ENCODE measurements around the gene F12. TPM values are rescaled to one million over a fixed set of nuclear protein-coding genes. Genes with fewer than 3 reads are reported as not detected.

The F12 gene
- total and polyA plus RNA-seq, 2 donors (not counting 1 experiment from before 2014, with no cell fraction given): 0.10 to 0.50 TPM

GRCh38 chr5:177414481-177414880 is 5.1 kb upstream of the F12 start:
- DNase-seq (ENCODE audit: low read depth in 2 of 2): no peak
- H3K79me2 ChIP-seq (ENCODE audit: control insufficient read depth, insufficient read depth, low read length): no peaks in the 10 kb centered on the region
- H3K4me2 ChIP-seq (ENCODE audit: extremely low read depth, insufficient read depth, low read length): no peak overlapping the region
- H3K9ac ChIP-seq (ENCODE audit: insufficient read depth, low read length): no peak overlapping the region
- no peak overlapping the region for H2AFZ ChIP-seq (ENCODE audit: low read length)
- no peaks in the 10 kb centered on the region for H3K9me3 ChIP-seq (ENCODE audit: control insufficient read depth, insufficient read depth, low read depth, low read length)
- H3K36me3 ChIP-seq (ENCODE audit: control insufficient read depth, insufficient read depth, low read length): no peaks in the 10 kb centered on the region
- peaks cover 5% of the 10 kb centered on the region for H3K27me3 ChIP-seq (ENCODE audit: control insufficient read depth, insufficient read depth, low read length)
- no peaks in the 10 kb centered on the region for H3K4me1 ChIP-seq (ENCODE audit: control insufficient read depth, extremely low read depth, insufficient read depth, low read length)
- TF ChIP-seq EZH2 (IDR thresholded peaks at IDR 0.05; ENCODE audit: low read length, missing control alignments): no peak
- no peak for TF ChIP-seq CTCF (conservative IDR thresholded peaks at IDR 0.05 in 1 of 2, IDR thresholded peaks at IDR 0.05 in 1 of 2; ENCODE audit: low read depth in 1 of 2, low read length in 2 of 2)
- H4K20me1 ChIP-seq (ENCODE audit: control insufficient read depth, extremely low read depth, insufficient read depth, low read length): no peaks in the 10 kb centered on the region
- no peak overlapping the region for H3K4me3 ChIP-seq (replicated peaks in 1 of 4; ENCODE audit: control extremely low read depth in 1 of 4, insufficient read depth in 1 of 4, low read depth in 3 of 4, low read length in 4 of 4)
- no peak overlapping the region for H3K27ac ChIP-seq (ENCODE audit: insufficient read depth, low read length)

GRCh38 chr5:177412603-177413233 is 3.4 kb upstream of the F12 start:
- no peak overlapping the region for H3K27ac ChIP-seq (ENCODE audit: insufficient read depth, low read length)
- no peaks in the 10 kb centered on the region for H3K79me2 ChIP-seq (ENCODE audit: control insufficient read depth, insufficient read depth, low read length)
- no peaks in the 10 kb centered on the region for H4K20me1 ChIP-seq (ENCODE audit: control insufficient read depth, extremely low read depth, insufficient read depth, low read length)
- no peaks in the 10 kb centered on the region for H3K9me3 ChIP-seq (ENCODE audit: control insufficient read depth, insufficient read depth, low read depth, low read length)
- H3K36me3 ChIP-seq (ENCODE audit: control insufficient read depth, insufficient read depth, low read length): no peaks in the 10 kb centered on the region
- H3K9ac ChIP-seq (ENCODE audit: insufficient read depth, low read length): no peak overlapping the region
- H3K4me2 ChIP-seq (ENCODE audit: extremely low read depth, insufficient read depth, low read length): no peak overlapping the region
- no peak for DNase-seq (ENCODE audit: low read depth in 2 of 2)
- no peaks in the 10 kb centered on the region for H3K4me1 ChIP-seq (ENCODE audit: control insufficient read depth, extremely low read depth, insufficient read depth, low read length)
- H3K27me3 ChIP-seq (ENCODE audit: control insufficient read depth, insufficient read depth, low read length): peaks cover 9% of the 10 kb centered on the region
- no peak for TF ChIP-seq EZH2 (IDR thresholded peaks at IDR 0.05; ENCODE audit: low read length, missing control alignments)
- no peak for TF ChIP-seq CTCF (conservative IDR thresholded peaks at IDR 0.05 in 1 of 2, IDR thresholded peaks at IDR 0.05 in 1 of 2; ENCODE audit: low read depth in 1 of 2, low read length in 2 of 2)
- no peak overlapping the region for H3K4me3 ChIP-seq (replicated peaks in 1 of 4; ENCODE audit: control extremely low read depth in 1 of 4, insufficient read depth in 1 of 4, low read depth in 3 of 4, low read length in 4 of 4)
- no peak overlapping the region for H2AFZ ChIP-seq (ENCODE audit: low read length)

GRCh38 chr5:177410575-177410974 is 1.2 kb upstream of the F12 start:
- Histone ChIP-seq H3K4me1 (ENCODE audit: control insufficient read depth, extremely low read depth, insufficient read depth, low read length) (no peaks in the 10 kb centered on the region), H2AFZ (ENCODE audit: low read length) (no peak overlapping the region), H3K36me3 (ENCODE audit: control insufficient read depth, insufficient read depth, low read length) (no peaks in the 10 kb centered on the region), H3K4me2 (ENCODE audit: extremely low read depth, insufficient read depth, low read length) (no peak overlapping the region), H3K27ac (ENCODE audit: insufficient read depth, low read length) (no peak overlapping the region), H3K27me3 (ENCODE audit: control insufficient read depth, insufficient read depth, low read length) (peaks cover 13% of the 10 kb centered on the region), H3K9ac (ENCODE audit: insufficient read depth, low read length) (no peak overlapping the region), H3K79me2 (ENCODE audit: control insufficient read depth, insufficient read depth, low read length) (no peaks in the 10 kb centered on the region), H3K4me3 (replicated peaks in 1 of 4; ENCODE audit: control extremely low read depth in 1 of 4, insufficient read depth in 1 of 4, low read depth in 3 of 4, low read length in 4 of 4) (no peak overlapping the region), H4K20me1 (ENCODE audit: control insufficient read depth, extremely low read depth, insufficient read depth, low read length) (no peaks in the 10 kb centered on the region), H3K9me3 (ENCODE audit: control insufficient read depth, insufficient read depth, low read depth, low read length) (no peaks in the 10 kb centered on the region)
- TF ChIP-seq EZH2 (IDR thresholded peaks at IDR 0.05; ENCODE audit: low read length, missing control alignments) (no peak), CTCF (conservative IDR thresholded peaks at IDR 0.05 in 1 of 2, IDR thresholded peaks at IDR 0.05 in 1 of 2; ENCODE audit: low read depth in 1 of 2, low read length in 2 of 2) (no peak)
- no peak for DNase-seq (ENCODE audit: low read depth in 2 of 2)

All from fibroblast of lung (primary cell).